ENCODE measurements around the gene SLC22A31.

SLC22A31 gene

GRCh38 chr16:89179656-89180315 lies 20.6 kb downstream of the SLC22A31 start:
- no peak for DNase-seq (ENCODE audit: low read depth, low spot score)

DNA sequence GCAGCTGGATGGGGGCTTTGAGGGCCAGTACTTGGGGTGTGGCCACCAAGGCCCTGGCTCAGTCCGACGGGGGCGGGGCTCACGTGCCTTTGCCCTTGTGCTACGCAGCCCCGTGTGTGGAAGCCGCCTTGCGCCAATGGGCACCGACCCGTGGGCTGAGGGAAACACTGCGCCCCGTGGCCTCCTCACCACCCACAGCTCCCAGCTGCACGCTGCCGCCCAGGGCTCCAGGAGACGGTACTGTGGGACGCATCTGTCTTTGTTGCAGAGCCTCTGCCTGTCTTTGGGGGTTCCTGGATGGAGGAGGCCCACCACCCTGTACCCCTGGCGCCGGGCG lies 21.2 kb downstream of the SLC22A31 start:
- no peak for DNase-seq (ENCODE audit: low read depth, low spot score)

DNA sequence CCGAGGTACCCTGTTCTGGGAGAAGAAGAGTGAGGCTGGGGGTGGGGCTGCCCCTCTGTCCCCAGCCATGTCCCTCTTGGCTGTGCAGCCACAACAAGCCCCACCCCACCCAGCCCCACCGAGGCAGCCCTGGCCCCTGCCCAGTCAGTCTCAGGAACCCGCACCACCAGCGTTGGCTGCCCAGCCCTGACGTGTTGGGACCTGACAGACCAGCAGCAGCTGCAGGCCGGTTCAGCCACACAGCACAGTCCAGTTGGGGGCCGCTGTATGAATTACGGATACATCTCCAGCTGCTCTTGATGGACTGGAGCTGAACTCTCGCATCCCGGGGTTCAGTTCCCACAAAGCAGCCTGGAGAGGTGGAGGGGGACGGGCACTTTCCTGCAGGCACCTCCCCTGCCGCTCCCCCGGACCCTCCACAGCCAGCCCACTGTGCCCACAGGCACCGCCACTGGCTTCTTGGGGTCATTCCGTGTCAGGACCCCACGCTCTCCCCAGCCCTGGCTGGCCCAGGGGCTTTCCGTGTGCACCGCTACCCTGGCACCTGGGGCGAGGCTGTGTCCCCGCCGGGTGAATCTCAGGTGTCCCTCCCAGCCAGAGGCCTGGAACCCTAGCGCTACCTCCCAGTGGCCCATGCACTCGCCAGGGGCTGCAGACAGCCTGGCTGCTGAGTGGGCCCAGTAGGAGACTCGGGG lies 21.7 kb downstream of the SLC22A31 start:
- DNase-seq (ENCODE audit: low read depth, low spot score): no peak

GRCh38 chr16:89177501-89177900 lies 22.8 kb downstream of the SLC22A31 start:
- DNase-seq (ENCODE audit: low read depth, low spot score): no peak

DNA sequence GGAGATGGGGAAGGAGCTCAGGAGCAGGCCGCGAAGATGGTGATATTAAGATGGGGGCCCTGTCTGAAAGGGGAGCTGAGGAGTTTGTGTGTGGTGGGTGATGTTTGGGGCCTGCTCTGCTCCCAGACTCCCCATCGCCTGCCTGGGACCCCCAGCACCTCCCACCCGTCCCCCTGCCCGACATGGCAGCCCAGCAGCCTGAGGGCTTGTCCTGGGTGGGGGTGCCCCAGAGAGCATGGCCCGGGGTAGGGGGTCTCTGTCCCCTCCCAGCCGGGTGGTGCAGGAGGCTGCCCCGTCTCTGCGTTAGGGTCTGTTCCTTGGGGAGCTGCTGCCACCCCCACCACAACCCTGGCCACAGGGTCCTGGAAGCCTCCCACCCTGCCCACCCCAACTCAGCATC lies 23.6 kb downstream of the SLC22A31 start:
- DNase-seq (ENCODE audit: low read depth, low spot score): no peak

- no peak for DNase-seq (ENCODE audit: low read depth, low spot score)
Measured at GRCh38 chr16:89176147-89176690, 24.1 kb downstream of the SLC22A31 start.

DNA sequence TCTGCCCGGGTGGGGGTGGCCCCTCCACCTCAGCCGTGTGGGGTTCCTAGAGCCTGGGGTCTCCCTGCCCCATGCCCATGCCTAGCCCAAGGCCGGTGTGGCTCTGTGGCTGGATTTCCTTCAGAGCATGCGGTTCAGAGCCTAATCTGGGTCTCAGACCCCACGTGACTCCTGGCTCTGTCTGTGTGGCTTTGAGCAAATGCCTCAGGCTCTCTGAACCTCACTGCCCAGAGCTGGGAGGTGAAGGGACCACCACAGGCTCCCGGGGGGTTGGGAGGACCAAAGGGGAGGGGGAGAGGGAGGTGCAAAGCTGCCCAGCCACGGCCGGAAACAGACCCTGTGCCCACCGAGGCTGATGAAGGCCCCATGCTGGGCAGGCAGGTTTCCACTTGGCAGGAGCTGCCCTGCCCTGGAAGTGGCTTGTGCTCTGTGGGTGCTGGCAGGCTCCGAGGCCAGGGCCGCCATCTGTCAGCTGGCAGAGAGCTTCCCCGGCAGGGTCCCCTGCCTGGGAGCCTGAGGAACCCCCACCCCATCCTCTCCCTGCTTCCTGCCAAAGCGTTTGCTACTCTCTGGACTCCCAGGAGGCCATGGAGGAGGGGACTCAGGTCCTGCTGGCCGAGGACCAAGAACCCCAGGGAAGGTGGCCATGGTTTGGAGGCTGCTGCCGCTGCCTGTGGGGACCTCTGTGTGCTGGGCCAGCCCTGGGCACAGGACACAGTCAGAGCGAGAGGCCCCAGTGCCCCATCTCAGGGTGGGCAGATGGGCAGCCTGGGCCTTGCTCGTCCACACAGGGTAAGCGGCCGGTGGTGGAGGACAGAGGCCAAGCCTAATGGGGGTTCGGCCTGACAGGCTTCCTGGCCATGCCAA lies 24.8 kb downstream of the SLC22A31 start:
- DNase-seq (ENCODE audit: low read depth, low spot score): no peak

DNA sequence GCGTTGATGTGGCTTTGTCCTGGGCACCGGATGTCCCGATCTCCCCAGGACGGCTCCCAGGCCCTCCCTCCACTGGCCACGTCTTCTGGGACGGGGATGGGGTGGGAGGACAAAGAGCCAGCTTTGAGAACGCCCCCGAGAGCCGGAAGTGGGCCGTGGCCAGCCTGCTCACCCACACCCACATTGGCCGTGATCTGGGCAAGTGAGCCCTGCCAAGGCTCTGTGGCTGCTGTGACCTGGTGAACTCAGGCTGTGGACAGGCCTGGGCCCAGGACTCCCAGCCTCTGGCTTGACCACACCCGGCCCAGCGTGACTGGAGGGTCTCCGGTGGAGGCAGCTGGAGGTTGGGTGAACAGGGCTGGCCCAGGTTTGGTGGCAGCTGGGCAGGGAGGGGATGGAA lies 25.5 kb downstream of the SLC22A31 start:
- no peak for DNase-seq (ENCODE audit: low read depth, low spot score)

DNA sequence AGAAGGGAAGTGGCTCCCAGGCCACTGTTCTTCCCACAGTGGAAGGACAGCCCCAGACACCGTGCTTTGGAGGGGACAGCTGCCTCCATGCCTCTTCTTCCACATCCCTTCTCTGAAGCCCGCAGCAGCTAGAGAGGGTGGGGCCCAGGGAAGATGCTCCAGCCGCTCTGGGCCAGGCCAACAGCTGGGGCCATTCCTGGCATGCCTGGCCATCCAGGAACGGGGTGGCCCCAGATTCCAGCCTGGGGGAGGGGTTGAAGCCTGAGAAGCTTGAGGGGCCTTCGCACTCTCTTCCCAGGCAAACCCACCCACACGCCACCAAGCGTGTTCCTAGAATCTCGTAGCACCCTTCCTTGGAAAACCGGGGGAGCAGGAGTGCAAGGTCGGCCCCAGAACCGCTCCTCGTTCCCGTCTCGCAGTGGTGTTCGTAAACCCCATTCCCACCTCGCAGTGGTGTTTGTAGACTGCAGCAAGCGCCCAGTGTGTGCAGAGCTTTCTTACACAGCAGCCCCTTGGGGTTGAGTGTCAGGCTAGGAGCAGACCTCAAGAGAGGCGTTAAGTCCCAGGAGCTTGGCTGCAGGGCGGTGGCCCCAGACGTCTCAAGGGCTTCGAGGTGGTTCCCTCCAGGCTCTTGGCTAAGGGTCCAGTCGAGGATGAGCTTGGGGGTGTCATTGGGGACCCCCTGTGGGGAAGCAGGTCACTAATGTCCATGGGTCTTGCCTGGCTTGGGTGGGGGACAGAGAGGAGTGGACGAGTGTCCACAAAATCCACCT lies 26.1 kb downstream of the SLC22A31 start:
- no peak for DNase-seq (ENCODE audit: low read depth, low spot score)

DNA sequence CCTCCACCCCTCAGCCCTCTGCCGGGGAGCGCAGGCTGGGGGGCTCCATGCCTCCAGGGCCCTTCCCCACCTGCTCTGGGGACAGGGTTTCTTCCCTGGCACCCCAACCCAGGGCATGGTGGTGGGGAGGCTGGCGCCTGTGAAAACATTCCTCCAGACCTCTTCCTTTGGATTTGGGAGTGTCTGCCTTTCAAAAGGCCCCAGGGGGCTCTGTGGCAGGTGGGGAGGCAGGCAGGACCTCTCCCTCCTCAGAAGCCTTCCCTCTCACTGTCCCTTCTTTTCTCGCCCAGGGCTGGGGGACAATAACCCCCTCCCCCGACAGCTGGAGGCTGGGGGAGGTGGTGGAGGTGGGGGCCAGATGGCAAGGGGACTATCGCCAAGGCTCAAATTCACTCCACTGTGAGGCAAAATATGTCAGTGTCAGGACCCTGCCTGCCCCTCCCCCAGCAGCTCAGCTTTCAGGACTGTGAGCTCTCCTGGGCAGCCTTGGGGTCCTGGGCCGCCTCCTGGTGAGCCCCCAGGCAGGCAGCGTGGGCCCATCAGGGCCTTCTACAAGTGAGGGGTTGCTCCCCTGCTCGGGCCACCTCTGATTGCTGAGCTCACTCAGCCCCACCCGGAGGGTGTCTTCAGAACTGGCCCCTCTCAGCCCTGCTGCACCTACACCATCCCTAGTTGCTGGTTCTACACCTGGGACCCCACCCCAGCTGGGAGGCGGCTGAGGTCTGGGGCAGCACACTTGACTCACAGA lies 27.0 kb downstream of the SLC22A31 start:
- no peak for DNase-seq (ENCODE audit: low read depth, low spot score)

DNA sequence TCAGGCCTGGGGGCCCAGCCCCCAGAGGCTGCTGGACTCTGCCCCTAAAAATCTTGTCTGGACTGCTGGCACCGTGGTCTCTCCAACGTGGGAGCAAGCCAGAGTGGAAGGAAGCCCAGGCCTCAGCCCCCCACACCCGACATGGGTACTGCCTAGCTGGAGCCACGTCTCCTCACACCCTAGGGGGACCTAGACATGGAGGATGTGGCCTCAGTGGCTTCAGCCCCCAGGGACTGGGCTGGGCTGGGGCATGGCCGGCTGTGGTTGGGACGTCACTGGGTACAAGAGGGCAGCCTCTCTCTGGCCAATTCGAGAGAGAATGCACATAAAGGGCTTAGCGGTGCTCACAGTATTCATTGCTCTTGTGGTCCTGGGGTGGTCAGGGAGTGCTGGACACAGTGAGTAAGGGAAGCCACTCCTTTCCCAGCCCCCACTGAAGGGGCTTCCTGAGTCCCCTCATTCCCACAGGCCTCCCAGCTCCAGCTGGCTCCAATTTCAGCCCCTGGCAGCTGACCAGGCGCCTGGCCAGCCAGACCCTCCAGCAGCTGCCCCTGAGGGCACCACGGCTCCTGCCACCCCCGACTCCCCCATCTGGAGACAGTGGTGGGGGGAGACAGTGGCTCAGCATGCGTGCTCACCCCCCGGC lies 27.7 kb downstream of the SLC22A31 start:
- DNase-seq (ENCODE audit: low read depth, low spot score): no peak

GRCh38 chr16:89172171-89172527 lies 28.2 kb downstream of the SLC22A31 start:
- no peak for DNase-seq (ENCODE audit: low read depth, low spot score)

DNA sequence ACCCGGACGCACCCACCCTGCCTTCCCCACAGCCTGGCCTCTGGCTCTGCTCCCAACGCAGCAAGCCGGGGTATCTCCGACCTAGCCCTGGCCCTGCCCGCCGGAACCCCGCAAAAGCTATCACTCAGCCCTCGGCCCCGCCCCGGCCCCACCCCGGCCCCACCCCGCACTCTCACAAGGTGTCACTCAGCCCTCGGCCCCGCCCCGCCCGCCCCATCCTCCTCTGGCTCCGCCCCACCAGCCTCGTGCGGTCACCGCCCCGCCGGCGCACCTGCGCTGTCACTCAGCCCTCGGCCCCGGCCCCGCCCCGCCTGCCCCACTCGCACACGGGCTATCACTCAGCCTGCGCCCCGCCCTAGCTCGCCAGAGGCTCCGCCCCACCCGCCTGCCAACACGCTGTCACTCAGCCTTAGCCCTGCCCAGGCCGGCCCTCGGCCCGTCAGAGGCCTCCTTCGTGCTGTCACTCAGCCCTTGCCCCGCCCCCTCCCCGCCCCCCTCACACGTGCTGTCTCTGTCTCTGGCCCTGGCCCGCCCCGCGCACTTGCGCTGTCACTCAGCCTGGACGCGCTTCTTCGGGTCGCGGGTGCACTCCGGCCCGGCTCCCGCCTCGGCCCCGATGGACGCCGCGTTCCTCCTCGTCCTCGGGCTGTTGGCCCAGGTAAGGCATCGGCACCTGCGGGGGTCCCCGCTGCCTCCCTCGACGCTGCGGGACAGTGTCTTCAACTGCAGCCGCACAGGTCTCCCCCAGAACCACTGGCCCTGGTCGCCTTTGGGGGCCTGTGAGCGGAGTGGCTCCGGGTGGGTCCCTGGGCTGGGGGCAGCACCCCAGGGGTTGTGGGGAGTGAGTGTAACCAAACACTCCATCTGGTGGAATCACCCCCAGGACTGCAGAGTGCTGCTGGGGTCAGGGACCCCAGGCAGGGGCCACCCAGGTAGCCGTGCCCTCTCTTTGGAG lies 28.8 kb downstream of the SLC22A31 start, which contains the start of gene CDH15:
TSS of gene CDH15 (plus strand) at position 533 of the 955 bp plus-strand sequence. CDS start at position 617, 84 bp downstream.
- DNase-seq (ENCODE audit: low read depth, low spot score): peak; percentile 96

DNA sequence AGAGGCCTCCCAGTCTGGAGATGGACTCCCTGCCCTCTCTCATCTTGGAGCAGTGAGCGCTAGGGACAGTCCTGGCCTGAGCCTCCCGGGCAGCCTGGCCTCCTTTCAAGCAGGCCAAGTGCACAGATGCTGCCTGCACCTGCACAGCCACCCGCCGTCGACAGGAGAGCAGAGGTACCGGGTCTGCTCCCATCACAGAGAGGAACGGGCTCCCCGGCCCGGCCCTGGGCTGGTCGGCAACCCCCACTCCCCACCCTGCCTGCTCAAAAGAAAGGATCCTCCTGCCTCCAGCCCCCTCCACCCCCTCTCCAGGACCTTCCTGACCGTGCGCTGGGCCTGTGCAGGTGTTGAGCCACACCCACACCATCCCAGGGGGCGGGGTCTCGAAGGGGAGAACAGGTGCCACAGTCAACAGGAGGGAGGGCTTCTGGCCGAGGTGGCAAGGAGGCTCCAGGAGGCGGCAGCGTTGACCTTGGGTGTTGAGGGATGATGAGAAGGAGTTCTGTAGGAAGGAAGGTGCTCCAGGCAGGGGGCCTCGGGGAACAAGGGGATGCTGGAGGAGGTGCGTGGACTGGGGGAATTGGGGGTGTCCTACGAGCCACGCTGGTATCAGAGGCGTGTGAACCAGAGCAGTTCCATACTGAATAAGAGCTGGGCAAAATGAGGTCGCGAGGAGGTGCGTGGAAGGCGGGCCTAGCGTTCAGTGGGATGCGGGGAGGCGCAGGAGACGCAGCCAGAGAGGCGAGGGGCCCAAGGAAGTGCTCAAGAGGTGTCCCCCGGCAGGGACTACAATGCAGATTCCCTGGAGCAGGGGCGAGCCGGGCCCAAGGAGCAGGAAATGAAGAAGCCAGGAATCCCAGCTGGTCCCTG lies 29.8 kb downstream of the SLC22A31 start:
- peak; percentile 49 for DNase-seq (ENCODE audit: low read depth, low spot score)

GRCh38 chr16:89169778-89170177 lies 30.6 kb downstream of the SLC22A31 start:
- no peak for DNase-seq (ENCODE audit: low read depth, low spot score)

GRCh38 chr16:89168381-89169189 lies 31.8 kb downstream of the SLC22A31 start:
- no peak for DNase-seq (ENCODE audit: low read depth, low spot score)

DNA sequence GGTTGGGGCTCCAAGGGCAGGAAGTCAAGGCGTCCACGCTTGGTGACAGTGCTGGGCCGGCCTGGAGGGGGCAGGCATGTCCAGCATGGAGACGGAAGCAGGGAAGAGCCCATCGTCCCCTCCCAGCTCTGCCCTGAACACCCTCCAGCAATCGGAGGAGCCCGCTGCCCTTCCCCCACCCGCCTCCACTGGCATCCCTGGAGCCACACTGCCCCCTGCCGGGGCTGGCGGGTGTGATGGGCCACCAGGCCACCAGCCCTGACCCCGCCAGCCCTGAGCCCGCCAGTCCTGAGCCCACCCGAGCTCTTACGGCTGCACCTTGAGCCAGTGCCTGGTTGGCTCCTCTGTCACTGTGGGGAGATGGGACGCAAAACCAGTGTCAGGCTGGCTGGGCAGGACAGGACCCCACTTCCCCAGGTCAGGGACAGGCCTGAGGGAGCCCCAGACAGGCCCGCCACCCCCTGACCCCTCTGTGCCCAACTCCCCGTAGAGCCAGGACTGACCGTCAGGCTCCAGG lies 32.9 kb downstream of the SLC22A31 start:
- peak; percentile 96 for DNase-seq (ENCODE audit: low read depth, low spot score)

Data from ELF-1 (cell line).